HCT116 (cell line): ENCODE results near the gene USP15. TPM values are rescaled to one million over a fixed set of nuclear protein-coding genes. Genes with fewer than 3 reads are reported as not detected.

Experiments
- ATAC-seq: fragments of 200-7000 bp; cut with Tn5 transposase; 2 replicates; pipeline ENCODE4 v1.9.1; 2020; ENCODE audit warnings: mild to moderate bottlenecking, moderate library complexity
- BruUV-seq: library from RNA; stranded (reverse); fragments of 400-500 nt; replicated peaks from 2 replicates; lab custom pipeline; 2021; lab: Mats Ljungman, UMichigan
- CTCF ChIA-PET: fragments of 300-600 bp; sonication (Branson Sonifier 250); formaldehyde crosslinking; loops from one replicate; lab custom pipeline; 2021; ENCODE audit warnings: antibody characterized with exemption; lab: Charles Lee
- POLR2A ChIA-PET: fragments of 300-600, 350-600 bp; sonication (Branson Sonifier 250); formaldehyde crosslinking; loops from one replicate; lab custom pipeline; 2021; ENCODE audit warnings: antibody characterized with exemption; lab: Charles Lee
- RAD21 ChIA-PET, 2 experiments: fragments of 300-600 bp; sonication (Branson Sonifier 250); formaldehyde crosslinking; loops; one replicate each; lab custom pipeline; 2023; ENCODE audit warnings: low total read pairs in 2 of 2; ENCODE audit not compliant: uncharacterized antibody in 2 of 2, unreplicated experiment in 2 of 2, low non-redundant PET in 1 of 2; lab: Charles Lee
- DNase-seq: peaks from one replicate; pipeline ENCODE4 v3.0.0-alpha.2; 2010; ENCODE audit warnings: low read depth, low spot score
- H2AFZ ChIP-seq: fragments of 200-600 bp; shearing (Covaris generic), sonication (generic); 2 replicates; pipeline ENCODE4 v1.6.1; 2017; ENCODE audit warnings: low read depth, mixed run types, mixed read lengths, antibody characterized with exemption, low read length; ENCODE audit not compliant: poor library complexity, severe bottlenecking
- H3K27ac ChIP-seq: 2 replicates; pipeline ENCODE4 v1.5.1; 2012; ENCODE audit warnings: low read depth, low read length
- H3K27me3 ChIP-seq: fragments of 200-600 bp; sonication (generic); 2 replicates; pipeline ENCODE4 v1.6.1; 2016; ENCODE audit warnings: mixed run types, low read length, mixed read lengths; ENCODE audit not compliant: insufficient read depth
- H3K36me3 ChIP-seq, 2 experiments: fragments of 200-500 bp in 1 of 2; fragments of 200-600 bp in 1 of 2; sonication (Bioruptor generic) in 1 of 2; sonication (generic) in 1 of 2; 2 replicates each; pipeline versions ENCODE4 v1.5.1 to v1.6.1; 2014 to 2016; ENCODE audit warnings: low read length in 2 of 2, inconsistent platforms in 1 of 2, mixed read lengths in 1 of 2, mixed run types in 1 of 2; ENCODE audit not compliant: insufficient read depth in 2 of 2, control insufficient read depth in 1 of 2
- H3K4me1 ChIP-seq, 2 experiments: fragments of 200-600 bp in 1 of 2; sonication (generic) in 1 of 2; 2 replicates each; pipeline versions ENCODE4 v1.5.1 to v1.6.1; 2012 to 2017; ENCODE audit warnings: low read length in 2 of 2, inconsistent platforms in 1 of 2, mild to moderate bottlenecking in 1 of 2, mixed read lengths in 1 of 2, mixed run types in 1 of 2, moderate library complexity in 1 of 2; ENCODE audit not compliant: insufficient read depth in 2 of 2, control insufficient read depth in 1 of 2
- H3K4me2 ChIP-seq: fragments of 200-600 bp; sonication (generic); 2 replicates; pipeline ENCODE4 v1.6.1; 2017; ENCODE audit warnings: mixed run types, low read length, mixed read lengths
- H3K4me3 ChIP-seq, 2 experiments: fragments of 200-600 bp in 1 of 2; sonication (generic) in 1 of 2; replicated peaks in 1 of 2; 2 replicates each; pipeline ENCODE4 v1.5.1; 2011 to 2016; ENCODE audit warnings: low read length in 2 of 2, control low read depth in 1 of 2, low read depth in 1 of 2, mild to moderate bottlenecking in 1 of 2, mixed read lengths in 1 of 2, mixed run types in 1 of 2
- H3K79me2 ChIP-seq: fragments of 200-600 bp; sonication (generic); 2 replicates; pipeline ENCODE4 v1.6.1; 2017; ENCODE audit warnings: mild to moderate bottlenecking, mixed run types, low read length, moderate library complexity, mixed read lengths; ENCODE audit not compliant: insufficient read depth
- H3K9ac ChIP-seq: fragments of 200-600 bp; sonication (generic); 2 replicates; pipeline ENCODE4 v1.6.1; 2016; ENCODE audit warnings: low read length, mixed read lengths
- H3K9me2 ChIP-seq: fragments of 200-600 bp; sonication (generic), shearing (Covaris generic); 2 replicates; pipeline ENCODE4 v1.6.1; 2017; ENCODE audit warnings: mixed run types, mild to moderate bottlenecking, moderate library complexity; ENCODE audit not compliant: insufficient read depth
- H3K9me3 ChIP-seq, 2 experiments: fragments of 200-500 bp in 1 of 2; fragments of 200-600 bp in 1 of 2; sonication (Bioruptor generic) in 1 of 2; sonication (generic) in 1 of 2; 2 replicates each; pipeline ENCODE4 v1.6.1; 2014 to 2017; ENCODE audit warnings: low read length in 2 of 2, mixed read lengths in 2 of 2, inconsistent platforms in 1 of 2, low read depth in 1 of 2, mild to moderate bottlenecking in 1 of 2, mixed run types in 1 of 2, moderate library complexity in 1 of 2; ENCODE audit not compliant: control insufficient read depth in 1 of 2, insufficient read depth in 1 of 2
- H4K20me1 ChIP-seq: fragments of 200-600 bp; sonication (generic), shearing (Covaris generic); 2 replicates; pipeline ENCODE4 v1.6.1; 2017; ENCODE audit warnings: mixed run types, mild to moderate bottlenecking, moderate library complexity; ENCODE audit not compliant: insufficient read depth
- CBX3 ChIP-seq: IDR thresholded peaks from 2 replicates; pipeline ENCODE4 v1.6.1; 2012; ENCODE audit warnings: low read depth
- CTCF ChIP-seq, 3 experiments: fragments of 200-600 bp in 1 of 3; sonication (generic) in 1 of 3; IDR thresholded peaks in 2 of 3; conservative IDR thresholded peaks in 1 of 3; 2 replicates each; pipeline ENCODE4 v1.5.1; 2012 to 2017; ENCODE audit warnings: low read depth in 2 of 3, low read length in 2 of 3, antibody characterized with exemption in 1 of 3, borderline replicate concordance in 1 of 3, control low read depth in 1 of 3, mild to moderate bottlenecking in 1 of 3, mixed read lengths in 1 of 3, mixed run types in 1 of 3, moderate library complexity in 1 of 3; ENCODE audit not compliant: insufficient read depth in 1 of 3
- EGR1 ChIP-seq: IDR thresholded peaks from 2 replicates; pipeline ENCODE4 v1.6.1; 2012; ENCODE audit warnings: low read depth
- EZH2 ChIP-seq: fragments of 200-600 bp; sonication (generic); IDR thresholded peaks from 2 replicates; pipeline ENCODE4 v1.6.1; 2017; ENCODE audit warnings: antibody characterized with exemption, mixed run types
- EZH2phosphoT487 ChIP-seq: fragments of 200-600 bp; IDR thresholded peaks from 2 replicates; pipeline ENCODE4 v1.6.1; 2018; ENCODE audit warnings: antibody characterized with exemption, borderline replicate concordance
- FOSL1 ChIP-seq: IDR thresholded peaks from 2 replicates; pipeline ENCODE4 v1.6.1; 2012; ENCODE audit warnings: low read depth
- JUND ChIP-seq: IDR thresholded peaks from 2 replicates; pipeline ENCODE4 v1.6.1; 2012
- POLR2A ChIP-seq: IDR thresholded peaks from 2 replicates; pipeline ENCODE4 v1.7.0; 2011; ENCODE audit warnings: borderline replicate concordance; ENCODE audit not compliant: insufficient read depth, insufficient read length; ENCODE audit errors: extremely low read depth
- RAD21 ChIP-seq: IDR thresholded peaks from 2 replicates; pipeline ENCODE4 v1.6.1; 2012; ENCODE audit warnings: low read depth, mild to moderate bottlenecking
- SIN3A ChIP-seq: IDR thresholded peaks from 2 replicates; pipeline ENCODE4 v1.6.1; 2012; ENCODE audit warnings: low read depth
- TCF7L2 ChIP-seq: IDR thresholded peaks from 2 replicates; pipeline ENCODE4 v1.7.0; 2011; ENCODE audit warnings: borderline replicate concordance, inconsistent platforms; ENCODE audit not compliant: insufficient read depth, insufficient read length; ENCODE audit errors: extremely low read depth
- ZBTB33 ChIP-seq: IDR thresholded peaks from 2 replicates; pipeline ENCODE4 v1.6.1; 2011; ENCODE audit warnings: mild to moderate bottlenecking, low read length, moderate library complexity; ENCODE audit not compliant: insufficient replicate concordance; ENCODE audit errors: extremely low read depth
- ZFX ChIP-seq: fragments of 450-650 bp; IDR thresholded peaks from 2 replicates; pipeline ENCODE4 v1.6.1; 2017
- ZNF274 ChIP-seq: fragments of 200-500 bp; sonication (Bioruptor generic); IDR thresholded peaks from 2 replicates; pipeline ENCODE4 v1.6.1; 2014; ENCODE audit warnings: mild to moderate bottlenecking, low read depth, low read length, inconsistent platforms
- intact Hi-C: fragments of 100-400 bp; cut with micrococcal nuclease; formaldehyde crosslinking; loops from 2 replicates; pipeline ENCODE4 v1.10.0; 2022
- total RNA-seq: library from RNA; stranded (reverse); gene quantifications from one replicate; pipeline ENCODE4 v1.2.1, GENCODE V29; 2021; ENCODE audit not compliant: unreplicated experiment
- TF ChIP-seq, protein P1 (sequence below): IDR thresholded peaks from 2 replicates; pipeline ENCODE4 v1.6.1; 2012
- TF ChIP-seq, protein P2 (sequence below): IDR thresholded peaks from 2 replicates; pipeline ENCODE4 v1.6.1; 2012

The USP15 gene
- total RNA-seq, 1 experiment from 2014 or later = 49.5 TPM

DNA sequence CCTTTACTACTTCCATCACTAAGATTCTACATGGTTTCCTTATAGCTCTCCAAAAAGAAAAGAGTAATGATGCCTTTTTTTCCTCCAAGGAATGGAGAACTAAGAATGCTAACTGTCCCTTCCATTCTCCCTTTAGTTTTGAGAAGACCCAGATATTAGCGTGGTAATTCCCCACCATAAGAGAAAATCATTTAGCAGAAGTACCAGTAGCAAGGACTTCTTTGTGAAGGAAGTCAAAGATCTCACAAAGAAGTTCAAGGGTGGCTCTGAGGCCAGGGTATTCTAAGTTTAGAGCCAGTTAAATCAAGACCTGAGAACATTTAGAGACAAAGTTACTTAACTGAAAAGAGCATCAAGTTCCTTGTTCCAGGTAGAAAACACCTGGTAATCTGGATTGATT lies 7.3 kb downstream of the USP15 start (continued):
- no peak for TF ChIP-seq ZBTB33

- RAD21 ChIA-PET = no interaction called here
- Histone ChIP-seq H3K4me1 (peaks cover 0 to 10% of the 10 kb centered on the region in 2 experiments; a peak in 1 of 4 replicates), H3K4me3 (no peak overlapping the region), H3K27me3 (no peaks in the 10 kb centered on the region), H3K9me2 (no peaks in the 10 kb centered on the region), H3K79me2 (peaks cover 100% of the 10 kb centered on the region), H3K9ac (no peak overlapping the region), H3K36me3 (no peaks in the 10 kb centered on the region), H3K9me3 (no peaks in the 10 kb centered on the region), H3K27ac (no peak overlapping the region), H2AFZ (no peak overlapping the region), H3K4me2 (no peak overlapping the region), H4K20me1 (peaks cover 36% of the 10 kb centered on the region)
- CTCF ChIA-PET = no interaction called here
- DNase-seq (no peak), ATAC-seq (no peak)
- TF ChIP-seq CBX3 (no peak), FOSL1 (no peak), CTCF (IDR thresholded peaks at IDR 0.05 in 2 of 3, conservative IDR thresholded peaks at IDR 0.05 in 1 of 3; ENCODE audit: borderline replicate concordance in 1 of 3, insufficient read depth in 1 of 3, low read depth in 2 of 3, low read length in 2 of 3) (no peak), JUND (no peak), TCF7L2 (no peak), EZH2 (no peak), EGR1 (no peak), ZBTB33 (no peak), SIN3A (no peak), ZNF274 (no peak), EZH2phosphoT487 (no peak), ZFX (no peak), RAD21 (no peak), POLR2A (no peak)
- TF ChIP-seq, protein P1, sequence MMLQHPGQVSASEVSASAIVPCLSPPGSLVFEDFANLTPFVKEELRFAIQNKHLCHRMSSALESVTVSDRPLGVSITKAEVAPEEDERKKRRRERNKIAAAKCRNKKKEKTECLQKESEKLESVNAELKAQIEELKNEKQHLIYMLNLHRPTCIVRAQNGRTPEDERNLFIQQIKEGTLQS = no peak
- TF ChIP-seq, protein P2, sequence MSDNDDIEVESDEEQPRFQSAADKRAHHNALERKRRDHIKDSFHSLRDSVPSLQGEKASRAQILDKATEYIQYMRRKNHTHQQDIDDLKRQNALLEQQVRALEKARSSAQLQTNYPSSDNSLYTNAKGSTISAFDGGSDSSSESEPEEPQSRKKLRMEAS = no peak
- no TSS peak for BruUV-seq
- POLR2A ChIA-PET = no interaction called here
- intact Hi-C loops = loop anchor here (10.0 kb wide), 2 partner anchors 336 to 546 kb away; no protein-coding TSS in a partner anchor
These were observed 8.8 kb downstream of the USP15 start for GRCh38 chr12:62268956-62269355.
